SIG-M5 (cell line): ENCODE data around the gene DSCAML1.

Source experiments
- DNase-seq: peaks from one replicate; lab custom pipeline; 2025; lab: John Stamatoyannopoulos, UW

DSCAML1 gene

DNA sequence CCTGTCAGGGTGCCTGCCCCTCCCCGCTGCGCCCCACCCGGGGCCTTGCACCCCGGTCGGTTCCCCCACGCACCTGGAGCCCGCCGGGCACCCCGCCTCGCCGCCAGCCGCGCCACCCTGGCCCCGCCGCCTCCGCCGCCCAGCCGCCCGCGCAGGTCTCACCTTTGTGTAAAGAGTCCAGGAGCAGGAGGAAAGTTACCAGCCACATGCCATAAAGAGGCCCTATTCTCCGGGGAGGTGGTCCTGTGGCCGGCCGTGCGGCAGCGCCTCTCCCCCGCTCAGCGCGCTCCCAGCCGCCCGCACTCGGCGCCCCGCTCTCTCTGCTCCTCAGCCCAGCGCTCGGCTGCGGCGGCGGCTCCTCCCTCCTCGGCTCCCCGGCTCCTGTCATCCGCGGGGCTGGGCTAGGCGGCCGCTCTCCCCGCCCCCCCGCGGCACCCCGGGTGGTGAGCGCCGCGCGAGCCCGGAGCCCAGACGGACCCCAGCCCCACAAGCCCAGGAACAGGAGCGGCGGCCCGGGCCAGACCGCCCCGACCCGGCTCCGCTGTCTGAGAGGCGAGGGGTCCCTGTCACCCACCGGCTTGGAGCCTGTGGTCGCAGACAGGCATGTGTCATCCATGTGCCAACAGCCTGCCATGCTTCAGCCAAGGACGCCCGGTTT is at the start of gene DSCAML1:
DSCAML1 (minus strand) TSS at position 345 of the 658 bp plus-strand sequence; CDS start at position 208, 137 bp downstream.
- DNase-seq = no peak

- DNase-seq = no peak
Observed at GRCh38 chr11:117843666-117844484, 46.9 kb upstream of the DSCAML1 start.

GRCh38 chr11:117842131-117842941 is 45.3 kb upstream of the DSCAML1 start:
- no peak for DNase-seq

DNA sequence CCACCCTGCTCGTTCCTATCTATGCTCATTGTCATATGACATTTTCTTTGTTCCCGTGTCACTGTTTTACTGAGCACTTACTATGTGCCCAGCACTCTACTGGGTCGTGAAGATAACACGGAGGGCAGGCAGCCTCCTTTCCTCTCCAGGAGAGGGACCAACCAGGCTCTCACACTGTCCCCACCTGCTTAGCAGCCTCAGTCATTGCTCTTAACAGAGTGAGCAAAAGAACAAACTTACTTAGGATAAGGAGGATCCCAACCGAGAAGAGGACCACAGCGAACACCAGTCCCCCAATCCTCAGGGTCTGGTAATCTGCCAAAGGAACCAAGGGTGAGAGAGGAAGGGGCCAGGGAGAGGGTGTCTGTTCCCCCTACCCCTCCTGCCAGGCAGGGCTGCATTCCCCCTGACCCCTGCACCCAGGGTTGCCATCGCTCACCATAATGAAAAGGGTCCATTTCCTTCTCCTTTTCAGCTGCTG is 44.6 kb upstream of the DSCAML1 start:
- DNase-seq = no peak

- no peak for DNase-seq
Observed at GRCh38 chr11:117840881-117841550, 44.0 kb upstream of the DSCAML1 start.

DNA sequence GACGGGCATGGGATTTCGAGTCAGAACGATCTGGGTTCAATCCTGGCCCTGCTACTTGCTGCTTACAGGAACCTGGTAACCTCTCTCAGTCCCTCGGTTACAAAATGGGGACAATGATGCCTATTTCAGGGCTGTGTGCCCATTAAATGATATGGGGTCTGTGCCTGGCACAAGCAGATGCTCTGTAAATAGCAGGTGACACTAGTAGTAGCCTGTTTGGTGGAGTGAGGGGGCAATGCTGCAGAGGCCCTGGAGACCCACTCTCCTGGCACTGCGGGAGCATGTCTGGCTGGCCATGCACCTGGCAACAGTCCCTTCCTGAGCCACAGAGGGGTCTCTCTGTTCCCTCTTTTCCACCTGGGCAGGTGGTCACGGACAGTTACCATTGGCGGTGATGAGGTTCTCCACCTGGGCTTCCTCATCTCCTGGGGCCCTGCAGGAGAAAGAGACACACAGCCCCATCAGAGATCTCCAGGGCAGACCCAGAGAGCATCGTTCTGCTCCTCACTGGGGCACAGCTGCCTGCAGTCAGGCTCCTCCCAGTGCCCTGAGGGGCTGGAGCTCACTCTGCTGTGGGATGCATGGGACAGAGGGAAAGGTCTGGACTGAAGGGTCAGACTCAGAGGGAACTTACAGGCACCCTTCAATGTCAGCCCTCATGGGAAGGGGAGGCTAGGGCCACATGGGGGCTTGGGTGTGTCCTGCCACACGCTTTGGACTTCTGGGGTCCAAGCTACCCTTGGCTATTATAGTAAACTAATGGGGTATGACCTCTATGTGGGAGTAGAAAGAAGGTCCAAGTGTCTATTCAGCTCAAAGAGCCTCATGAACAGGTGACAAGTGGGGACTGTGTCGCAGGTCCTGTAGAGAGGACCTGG is 43.2 kb upstream of the DSCAML1 start:
- no peak for DNase-seq

GRCh38 chr11:117839380-117839881 is 42.4 kb upstream of the DSCAML1 start:
- no peak for DNase-seq

DNA sequence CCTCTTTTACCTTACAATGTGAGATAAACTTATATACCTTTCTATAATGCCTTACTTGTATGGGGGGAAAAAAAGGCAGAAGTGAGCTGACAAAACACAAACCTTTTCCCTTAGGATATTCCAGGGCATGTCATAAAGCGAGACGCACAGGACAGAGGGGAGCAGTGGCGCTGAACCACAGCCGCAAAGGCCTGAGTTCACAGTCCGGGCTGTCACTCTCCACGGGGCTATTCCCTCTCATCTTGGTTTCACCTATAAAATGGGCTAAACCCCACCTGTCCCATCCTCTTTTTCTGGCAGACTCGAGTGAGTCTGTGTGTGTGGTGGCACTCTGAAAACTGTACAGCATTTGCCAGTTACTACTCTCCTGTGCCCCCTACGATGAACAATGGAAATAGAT is 41.9 kb upstream of the DSCAML1 start:
- no peak for DNase-seq

DNA sequence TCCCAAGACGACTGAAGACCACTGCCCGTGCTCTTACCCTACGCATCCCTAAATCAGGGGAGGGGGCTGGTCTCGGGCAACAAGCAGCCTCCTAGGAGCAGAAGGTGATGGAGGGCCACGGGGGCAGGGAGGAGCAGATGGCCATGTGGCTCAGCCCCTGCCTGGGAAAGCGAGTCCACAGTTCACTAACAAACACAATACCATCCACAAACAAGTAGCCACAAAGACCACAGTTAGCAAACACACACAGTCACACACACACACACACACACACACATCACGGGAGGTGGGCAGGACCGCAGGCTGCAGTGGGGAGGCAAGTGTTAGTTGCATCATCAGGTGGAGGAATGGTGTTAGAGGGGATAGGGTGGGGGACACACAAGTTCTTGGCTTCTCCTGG is 40.8 kb upstream of the DSCAML1 start:
- no peak for DNase-seq

GRCh38 chr11:117837070-117837776 is 40.2 kb upstream of the DSCAML1 start:
- no peak for DNase-seq

DNA sequence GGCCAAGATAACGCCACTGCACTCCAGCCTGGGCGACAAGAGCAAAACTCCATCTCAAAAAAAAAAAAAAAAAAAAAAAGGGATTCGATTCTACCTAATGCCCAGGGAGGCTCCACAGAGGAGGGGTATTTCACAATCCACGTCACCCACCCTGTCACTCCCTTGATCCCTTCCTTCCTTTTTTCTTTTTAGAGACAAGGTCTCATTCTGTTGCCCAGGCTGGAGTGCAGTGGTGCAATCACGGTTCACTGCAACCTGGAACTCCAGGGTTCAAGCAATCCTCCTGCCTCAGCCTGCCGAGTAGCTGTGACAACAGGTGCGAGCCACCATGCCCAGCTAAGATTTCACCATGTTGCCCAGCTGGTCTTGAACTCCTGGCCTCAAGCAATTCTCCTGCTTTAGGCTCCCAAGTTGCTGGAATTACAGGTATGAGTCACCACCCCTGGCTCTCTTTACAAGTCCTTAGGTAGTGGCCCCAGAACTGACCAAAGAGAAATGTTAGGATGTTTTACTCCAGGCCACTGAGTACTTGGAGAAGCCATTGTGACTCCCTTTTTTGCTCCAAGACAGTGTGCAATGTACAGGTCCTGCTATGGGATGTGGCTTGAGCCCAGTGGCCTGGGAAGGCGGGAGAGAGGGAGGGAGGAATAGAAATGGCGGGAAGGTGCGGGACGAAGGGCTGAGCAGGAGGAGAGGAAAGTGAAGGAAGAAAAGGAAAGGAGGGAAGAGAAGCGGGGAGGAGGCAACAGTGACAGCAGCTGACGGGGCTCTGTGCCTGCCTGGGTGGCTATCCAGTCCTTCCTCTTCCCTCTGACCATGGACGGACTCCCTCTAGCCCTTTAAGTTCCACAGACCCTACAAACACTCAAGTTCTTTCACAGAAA is 39.3 kb upstream of the DSCAML1 start:
- DNase-seq = peak; percentile 47

DNA sequence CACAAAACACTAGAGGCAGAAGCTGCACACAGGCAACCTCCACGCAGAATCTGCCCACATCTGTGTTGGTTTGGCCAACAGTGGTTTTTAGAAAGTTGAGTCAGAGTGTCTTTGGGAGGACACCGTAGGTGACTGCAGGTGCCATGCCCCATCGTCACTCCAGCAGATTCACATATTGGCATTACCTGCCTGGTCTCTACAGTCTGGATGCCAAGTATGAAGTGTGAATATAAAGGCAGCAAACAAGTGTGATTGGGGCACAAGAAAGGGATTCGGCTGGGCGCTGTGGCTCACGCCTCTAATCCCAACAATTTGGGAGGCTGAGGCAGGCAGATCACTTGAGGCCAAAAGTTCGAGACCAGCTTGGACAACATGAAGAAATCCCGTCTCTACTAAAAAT is 38.6 kb upstream of the DSCAML1 start:
- DNase-seq = no peak

GRCh38 chr11:117834838-117835443 is 37.9 kb upstream of the DSCAML1 start:
- no peak for DNase-seq

GRCh38 chr11:117834068-117834810 is 37.2 kb upstream of the DSCAML1 start:
- DNase-seq = no peak

- no peak for DNase-seq
Observed at GRCh38 chr11:117833401-117833891, 36.4 kb upstream of the DSCAML1 start.

DNA sequence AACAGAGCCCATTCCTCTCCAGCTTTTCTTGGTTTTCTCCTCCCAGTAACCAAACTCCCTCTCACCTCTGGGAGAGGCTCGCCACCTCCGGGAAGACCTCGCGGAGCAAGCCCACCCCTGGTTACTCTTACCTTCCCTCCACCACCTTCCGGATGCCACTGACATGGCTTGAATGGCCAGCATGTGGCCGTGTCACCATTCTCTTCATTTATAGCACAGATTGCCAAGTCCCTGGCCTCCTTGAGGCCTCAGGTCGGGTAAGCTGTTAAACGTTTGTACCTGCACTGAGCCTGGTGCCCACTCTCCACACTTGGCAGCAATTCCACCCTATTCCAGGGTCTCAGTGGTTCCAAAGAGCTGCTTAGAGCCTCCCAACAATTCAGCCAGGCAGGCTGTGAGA is 35.5 kb upstream of the DSCAML1 start:
- no peak for DNase-seq

DNA sequence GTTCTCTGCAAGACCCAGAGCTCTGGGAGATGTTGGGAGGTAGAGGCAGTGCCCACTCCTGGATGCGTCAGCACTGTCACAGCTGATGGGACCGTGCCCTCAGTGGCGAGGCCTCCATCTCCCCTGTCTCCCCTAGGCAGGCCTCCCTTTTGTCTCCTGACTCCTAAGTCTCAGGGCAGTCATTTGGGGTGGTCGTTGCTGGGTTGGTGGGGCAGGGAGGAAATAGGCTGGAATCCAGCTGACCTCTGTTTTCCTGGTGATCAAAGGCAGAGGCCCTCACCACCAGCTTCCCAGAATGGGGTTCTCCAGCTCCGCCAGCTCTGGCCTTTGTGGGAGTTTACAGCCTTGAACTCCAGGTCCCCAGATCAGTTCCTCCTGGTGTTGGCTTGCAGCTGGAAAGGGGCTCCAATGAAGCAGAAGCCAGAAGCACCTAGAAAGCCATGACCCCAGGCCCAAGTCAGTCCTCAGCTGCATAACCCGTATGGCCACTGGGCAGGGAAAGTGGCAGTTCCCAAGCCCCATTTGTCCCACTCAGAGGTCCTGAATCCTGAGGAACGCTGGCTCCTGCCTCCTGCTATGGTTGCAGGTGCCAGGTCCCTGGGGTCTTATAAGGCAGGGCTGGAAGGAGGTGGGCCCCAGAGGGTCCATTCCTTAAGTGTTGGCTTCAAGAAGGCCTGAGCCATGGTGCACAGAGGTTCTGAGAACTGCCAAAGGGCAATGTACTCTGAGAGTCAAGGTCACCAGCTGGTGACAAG is 34.8 kb upstream of the DSCAML1 start:
- DNase-seq = no peak
